NCI-H510A (cell line): ENCODE measurements around the gene STK32C.

Source experiments
- DNase-seq: peaks from one replicate; lab custom pipeline; 2025; lab: John Stamatoyannopoulos, UW

Gene STK32C

DNA sequence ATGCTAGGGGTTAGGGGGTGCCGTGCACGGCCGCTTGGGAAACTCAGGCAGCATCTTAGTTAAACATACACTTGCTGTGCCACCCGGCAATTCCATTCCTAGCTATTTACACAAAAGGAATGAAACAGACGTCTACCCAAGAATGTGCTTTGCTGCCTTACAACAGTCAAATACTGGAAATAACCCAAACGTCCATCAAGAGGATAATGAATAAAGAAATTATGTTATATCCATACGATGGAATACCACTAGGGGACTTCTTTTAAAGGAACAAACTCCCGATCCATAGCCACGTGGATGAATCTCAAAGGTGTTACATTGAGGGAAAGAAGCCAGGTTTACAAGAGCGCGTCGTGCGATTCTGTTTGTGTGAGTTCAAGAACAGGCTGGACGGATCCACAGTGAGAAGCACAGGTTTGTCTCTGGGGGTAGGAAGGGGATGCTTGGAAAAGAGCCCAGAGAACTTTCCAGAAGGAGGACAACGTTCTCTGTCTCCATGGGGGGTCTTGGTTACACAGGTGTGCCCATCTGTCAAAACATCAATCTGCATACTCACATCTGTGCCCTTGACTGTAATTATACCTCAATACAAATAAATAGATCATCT lies 41.8 kb downstream of the STK32C start:
- DNase-seq: no peak

DNA sequence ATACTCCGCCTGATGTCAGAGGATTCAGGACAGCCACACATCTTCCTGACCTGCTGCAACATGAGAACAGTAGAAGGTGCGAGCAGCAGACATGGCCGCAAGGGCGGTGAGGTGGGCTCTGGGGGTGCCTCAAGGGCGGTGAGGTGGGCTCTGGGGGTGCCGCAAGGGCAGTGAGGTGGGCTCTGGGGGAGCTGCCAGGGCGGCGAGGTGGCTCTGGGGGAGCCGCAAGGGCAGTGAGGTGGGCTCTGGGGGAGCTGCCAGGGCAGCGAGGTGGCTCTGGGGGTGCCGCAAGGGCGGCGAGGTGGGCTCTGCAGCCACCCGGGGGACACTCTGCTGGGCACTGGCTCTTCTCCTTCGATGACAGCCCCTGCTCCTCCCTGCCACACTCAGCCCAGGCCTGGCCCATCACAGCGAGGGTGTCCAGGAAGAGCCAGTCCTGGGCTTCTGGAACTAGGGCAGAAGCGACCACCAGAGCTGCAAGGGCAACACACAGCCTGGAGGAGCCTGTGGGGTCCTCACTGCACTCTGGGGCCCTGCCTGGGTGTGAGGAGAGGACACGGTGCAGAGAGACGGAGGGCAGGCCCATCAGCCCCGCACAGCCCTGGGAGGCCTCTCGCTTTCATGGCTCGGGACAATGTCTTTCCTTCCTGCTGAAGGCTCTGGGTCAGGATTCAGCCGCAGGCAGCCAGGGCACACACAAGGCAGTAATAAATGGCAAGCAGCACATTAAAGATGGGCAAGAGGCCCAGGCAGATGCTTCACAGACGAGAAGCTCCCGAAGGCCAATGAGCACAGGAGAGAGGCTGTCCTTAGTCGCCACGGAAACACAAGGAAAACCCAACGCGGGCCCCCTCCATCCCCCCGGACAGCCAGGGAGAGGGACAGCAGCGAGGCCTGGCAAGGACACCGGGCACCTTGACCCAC lies 42.5 kb downstream of the STK32C start:
- DNase-seq: no peak

DNA sequence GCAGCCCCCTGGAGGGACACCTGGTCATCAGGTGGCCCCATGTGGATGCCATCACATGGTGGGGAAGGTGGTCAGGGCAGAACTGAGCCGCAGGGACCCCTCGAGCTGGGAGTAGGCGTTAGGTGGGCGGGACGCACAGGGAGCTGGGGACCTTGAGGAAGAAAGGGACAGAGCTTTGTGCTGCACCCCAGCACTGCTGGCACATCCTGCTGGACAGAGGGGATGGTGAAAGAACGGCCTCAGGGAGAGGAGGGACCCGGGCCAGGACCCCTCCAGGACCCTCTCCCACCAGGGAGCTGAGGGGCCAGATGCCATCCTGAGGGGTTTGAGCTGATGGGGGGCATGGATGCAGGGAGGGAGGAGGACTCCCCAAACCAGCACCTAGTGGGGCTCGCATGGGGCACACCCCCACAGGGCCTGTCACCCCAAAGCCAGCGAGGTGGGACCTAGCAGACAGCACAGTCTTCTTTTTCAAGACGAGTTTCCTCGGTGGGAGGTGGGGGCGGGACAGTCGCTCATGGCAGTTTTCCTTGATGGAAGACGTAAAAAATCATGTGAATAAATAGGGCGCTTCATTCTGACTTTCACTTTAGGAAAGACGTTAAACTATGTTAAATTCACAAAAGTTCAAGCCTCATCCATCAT lies 43.3 kb downstream of the STK32C start:
- DNase-seq: no peak

DNA sequence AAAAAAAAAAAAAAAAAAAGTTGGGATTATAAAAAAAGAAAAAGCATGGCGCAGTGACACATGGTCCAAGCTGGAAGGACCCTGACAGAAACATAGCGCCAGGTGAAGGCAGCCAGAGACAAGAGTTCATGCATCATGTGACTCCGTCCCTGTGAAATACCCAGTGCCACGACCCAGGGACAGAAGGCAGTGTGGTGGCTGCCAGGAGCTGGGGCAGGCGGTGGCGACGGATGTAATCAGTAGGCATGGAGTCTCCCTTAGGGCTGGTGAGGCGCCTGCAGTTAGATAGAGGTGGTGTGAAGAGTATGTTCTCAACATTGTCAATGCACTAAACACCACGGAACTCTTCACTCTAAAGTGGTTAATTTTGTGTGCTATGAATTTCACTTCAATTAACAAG lies 43.9 kb downstream of the STK32C start:
- DNase-seq: no peak

DNA sequence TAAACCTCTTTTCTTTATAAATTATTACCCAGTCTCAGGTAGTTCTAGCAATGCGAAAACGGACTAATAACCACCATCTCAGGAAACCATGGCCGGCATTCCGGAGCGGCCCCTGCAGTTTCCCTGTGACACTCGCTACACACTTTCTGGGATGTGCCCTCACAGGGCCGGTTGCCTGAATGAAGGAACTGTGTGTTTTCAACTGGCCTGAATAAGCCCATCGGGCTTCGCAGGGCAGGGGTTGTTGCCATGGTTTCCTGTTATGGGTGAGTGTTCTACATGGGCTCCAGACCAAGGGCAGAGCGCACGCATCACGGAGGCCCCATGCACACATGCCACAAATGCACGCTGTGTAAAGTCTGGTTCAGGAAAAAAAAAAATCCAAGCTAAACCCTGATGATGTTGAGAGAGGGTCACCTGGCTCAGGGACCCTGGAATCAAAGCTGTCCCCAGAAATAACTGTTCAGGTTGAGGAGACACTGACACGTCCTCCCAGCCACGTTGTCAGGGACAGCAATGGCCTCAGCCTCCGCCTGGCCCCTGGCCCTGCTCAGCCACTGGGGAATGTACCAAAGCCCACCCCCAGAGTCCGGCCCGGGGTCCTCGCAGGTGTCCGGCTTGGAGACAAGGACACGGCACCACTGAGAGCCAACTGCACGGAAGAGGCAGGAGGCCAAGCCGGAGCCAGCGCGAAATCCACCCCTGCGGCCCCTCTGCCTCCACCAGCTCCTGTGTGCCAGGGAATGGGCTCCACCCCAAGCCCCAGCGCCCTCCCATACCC lies 47.9 kb downstream of the STK32C start:
- DNase-seq: no peak

DNA sequence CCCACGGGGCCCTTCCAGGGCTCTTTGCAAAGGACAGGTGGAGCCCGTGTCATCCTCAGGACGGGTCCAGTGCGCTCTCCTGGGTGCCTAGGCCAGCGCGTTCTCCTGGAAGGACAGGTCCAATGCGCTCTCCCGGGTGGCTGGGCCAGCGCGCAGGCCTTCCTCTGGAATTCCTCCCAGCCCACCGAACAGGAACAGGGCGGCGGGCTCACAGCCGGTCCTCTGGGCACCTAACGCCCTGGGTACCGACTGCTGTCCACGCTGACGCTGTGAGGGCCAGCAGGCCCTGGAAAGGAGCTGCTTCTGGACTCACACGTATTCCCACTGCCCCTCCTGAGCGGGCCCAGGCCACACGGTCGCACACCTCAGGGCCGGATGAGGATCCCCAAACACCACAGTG lies 49.3 kb downstream of the STK32C start:
- DNase-seq: no peak

DNA sequence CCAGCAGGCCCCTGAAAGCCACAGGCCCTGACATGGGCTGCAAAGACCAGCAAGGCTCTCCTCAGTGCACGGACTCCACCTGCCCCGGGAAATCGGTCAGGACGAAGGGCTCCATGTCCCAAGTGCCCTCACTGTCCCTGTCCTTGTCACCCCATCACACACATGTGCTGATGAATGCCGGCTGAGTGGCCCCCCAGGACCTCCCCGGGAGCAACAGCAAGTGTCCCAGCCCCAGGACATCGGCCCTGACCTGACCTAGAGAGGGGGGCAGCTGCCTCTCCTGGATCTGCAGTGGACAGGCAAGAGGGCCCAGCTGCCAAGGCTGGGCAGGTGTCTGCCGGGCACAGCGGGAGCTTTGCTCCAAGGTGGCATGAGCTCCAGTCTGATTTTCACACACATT lies 49.8 kb downstream of the STK32C start:
- DNase-seq: no peak

DNA sequence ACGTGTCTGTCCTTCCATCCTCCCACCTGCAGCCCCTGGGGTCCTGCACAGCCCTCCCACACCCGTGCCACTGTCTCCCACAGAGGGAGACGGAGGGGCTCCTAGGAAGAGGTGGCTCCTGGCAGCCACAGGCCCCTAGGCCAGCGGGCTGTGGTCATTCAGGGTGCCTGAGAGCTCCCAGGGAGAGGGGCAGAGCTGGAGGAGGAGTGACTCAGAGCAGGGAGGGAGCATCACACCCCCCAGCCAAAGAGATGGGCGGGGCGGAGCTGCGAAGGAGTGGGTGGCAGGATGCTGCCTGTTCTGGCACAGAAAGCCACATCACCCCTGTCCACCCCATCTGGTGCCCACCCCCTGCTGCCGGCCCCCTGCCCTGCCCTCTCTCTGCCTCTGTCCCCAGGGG lies 50.5 kb downstream of the STK32C start:
- DNase-seq: no peak

DNA sequence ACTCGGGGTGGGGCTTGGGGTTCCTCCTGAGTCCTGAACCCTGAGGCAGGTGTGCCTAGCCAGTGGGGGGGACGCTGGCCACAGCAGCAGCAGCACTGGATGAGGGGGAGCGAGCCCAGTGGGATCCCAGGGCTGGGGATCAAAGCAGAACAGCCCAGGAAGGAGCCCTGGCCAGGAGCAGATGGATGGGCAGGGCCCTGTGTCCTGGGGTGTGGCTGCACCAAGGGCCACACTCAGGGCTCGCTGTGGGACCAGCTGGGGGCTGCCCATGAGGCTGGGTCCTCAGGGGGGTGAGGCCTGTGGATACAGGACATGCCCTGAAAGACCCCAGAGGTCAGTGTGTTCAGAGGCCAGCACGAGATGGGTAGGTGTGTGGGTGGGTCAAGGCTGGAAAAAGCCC lies 50.9 kb downstream of the STK32C start:
- no peak for DNase-seq

DNA sequence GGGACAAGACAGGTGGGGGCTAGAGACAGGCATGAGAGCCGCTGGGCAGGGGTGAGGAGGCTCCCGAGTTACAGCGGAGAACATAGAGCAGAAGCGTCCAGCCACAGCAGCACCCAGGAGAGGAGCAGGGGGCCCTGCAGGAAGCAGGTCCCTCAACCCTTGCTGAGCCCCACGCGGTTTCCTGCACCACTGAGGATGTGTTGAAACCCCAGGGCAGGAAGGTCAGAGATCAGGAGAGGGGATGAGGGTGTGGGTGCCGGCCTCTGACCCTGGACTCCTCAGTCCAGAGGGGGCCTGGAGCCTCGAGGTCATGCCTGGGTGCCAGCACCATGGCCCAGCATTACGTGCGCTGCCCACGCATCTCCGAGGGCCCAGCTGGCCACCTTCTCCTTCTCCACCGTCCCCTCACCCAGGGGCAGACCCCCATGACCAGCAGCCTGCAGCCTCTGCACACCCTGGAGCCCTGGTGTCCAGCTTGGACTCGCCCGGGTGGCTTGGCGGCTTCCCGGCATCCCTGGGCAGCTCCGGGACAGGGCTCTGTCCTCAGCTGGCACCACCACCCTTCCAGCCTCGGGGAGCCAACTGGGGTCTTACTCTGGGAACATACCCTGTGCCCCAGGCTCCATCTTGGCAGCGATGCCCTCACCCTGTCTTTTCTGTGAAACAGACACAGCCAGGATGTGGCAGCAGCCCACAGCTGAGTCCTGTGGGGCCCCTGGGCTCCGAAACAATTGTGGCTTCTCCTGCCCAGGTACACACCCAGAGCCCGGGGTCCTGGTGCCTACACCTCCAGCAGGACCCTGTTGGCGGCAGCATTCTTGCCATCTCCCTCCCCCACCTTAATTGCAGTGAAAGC lies 52.0 kb downstream of the STK32C start:
- DNase-seq: no peak

DNA sequence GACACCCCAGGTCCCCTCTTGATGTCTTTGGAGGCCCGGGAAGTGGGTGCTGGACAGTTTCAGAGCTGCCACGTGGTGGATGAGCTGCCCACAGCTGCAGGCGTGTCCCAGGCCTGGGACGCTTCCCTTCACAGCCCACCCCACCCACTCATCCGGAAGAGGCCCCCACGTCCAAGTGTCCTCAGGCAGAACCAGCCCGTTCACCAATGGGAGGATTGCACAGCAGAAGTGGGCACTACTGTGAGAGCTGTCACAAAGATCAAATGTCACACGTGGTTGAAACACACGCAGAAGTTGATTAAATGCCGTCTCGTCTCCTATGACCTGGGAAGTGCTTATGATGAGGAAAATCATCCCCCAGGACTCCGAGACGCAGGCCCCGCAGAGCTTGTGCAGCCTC lies 52.9 kb downstream of the STK32C start:
- DNase-seq: no peak

DNA sequence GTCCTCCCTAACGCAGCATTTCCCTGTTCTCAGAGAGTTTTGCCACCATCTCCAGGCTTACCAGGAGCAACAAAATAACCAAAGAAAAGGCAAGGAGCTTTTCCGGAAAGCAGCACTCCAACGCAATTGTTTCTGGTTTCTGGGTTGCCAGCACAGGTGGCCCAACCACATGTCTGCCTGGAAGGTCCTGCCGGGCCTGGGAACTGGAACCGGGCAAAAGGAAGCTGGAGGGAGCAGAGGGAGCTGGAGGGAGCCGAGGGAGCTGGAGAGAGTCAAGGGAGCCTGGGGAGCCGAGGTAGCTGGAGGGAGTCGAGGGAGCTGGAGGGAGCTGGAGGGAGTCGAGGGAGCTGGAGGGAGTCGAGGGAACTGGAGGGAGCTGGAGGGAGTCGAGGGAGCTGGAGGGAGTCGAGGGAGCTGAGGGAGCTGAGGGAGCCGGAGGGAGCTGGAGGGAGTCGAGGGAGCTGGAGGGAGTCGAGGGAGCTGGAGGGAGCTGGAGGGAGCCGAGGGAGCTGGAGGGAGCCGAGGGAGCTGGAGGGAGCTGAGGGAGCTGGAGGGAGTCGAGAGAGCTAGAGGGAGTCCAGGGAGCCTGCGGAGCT lies 54.6 kb downstream of the STK32C start:
- DNase-seq: no peak

DNA sequence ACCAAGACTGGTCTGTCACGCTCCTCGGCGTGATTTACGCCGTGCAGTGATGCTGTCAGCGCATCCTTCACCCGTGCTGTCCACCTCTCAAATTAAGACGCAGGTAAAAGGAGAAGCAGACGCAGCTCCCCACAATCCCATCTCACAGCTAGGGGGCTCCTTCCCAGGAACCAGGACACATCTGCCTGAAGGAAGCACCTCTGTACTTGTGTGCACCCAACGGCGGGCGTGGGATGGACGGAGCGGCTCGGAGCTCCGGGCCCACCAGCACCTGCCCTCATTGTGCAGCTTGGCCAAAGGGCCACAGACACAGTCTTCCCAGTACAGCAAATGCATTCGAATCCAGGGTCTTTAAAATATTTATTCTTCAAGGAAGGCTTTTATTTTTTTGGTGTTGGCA lies 55.3 kb downstream of the STK32C start:
- no peak for DNase-seq

DNA sequence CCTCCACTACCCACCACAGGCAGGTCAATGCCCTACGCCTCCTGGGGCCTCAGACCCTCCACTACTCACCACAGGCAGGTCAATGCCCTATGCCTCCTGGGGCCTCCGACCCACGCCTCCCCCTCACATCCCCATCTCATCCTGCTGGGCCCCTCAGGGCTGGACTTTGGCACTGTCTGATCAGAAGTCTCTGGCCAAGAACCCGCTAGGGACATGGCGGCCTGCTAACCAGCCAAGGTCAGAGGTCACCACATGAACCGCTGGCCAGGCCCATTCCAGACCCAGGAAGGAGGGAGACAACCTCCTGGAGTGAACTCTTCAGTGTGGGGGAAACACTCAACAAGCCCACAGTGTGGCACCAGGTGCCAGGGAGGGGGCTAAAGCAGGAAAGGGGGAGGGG lies 55.8 kb downstream of the STK32C start:
- no peak for DNase-seq

DNA sequence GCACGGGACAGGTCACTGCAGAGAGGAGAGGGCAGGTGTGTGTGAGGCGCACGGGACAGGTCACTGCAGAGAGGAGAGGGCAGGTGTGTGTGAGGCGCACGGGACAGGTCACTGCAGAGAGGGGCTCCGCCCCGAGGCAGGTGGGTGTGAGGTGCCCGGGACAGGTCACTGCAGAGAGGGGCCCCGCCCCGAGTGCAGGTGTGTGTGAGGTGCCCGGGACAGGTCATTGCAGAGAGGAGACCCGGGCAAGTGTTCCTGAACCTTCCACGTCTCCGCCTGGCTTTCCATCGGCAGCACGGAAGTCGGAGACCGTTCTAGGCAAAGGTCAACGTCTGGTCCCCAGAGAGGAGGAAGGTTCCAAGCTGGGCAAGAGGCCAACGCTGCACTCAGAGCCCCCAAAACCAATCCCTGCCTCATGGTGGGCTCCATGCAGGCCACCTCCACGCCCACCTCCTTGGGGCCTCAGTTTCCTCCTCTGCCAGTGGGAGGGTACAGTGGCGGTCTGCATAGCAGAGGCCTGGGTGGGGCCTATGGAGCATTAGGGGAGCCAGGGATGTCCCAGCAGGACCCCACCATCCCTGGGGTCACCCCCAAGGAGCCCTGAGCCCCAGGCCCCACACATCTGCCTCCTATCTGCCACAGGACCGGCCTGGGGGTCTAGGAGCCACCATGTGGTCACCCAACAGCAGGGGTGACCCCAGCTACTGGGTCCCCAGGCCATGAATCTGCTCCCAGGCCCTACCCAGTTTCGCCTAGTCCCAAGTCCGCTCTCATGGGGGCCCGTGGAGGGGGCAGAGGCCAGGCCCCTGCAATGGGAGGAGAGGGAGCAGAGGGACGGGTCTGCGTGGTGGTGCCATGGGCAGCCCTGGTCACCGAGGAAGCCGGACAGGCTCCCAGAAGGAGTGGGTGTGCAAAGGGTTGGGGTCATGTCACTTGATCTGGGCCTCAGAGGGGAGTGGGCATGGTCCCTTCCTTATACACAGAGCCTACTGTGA lies 57.0 kb downstream of the STK32C start:
- no peak for DNase-seq

DNA sequence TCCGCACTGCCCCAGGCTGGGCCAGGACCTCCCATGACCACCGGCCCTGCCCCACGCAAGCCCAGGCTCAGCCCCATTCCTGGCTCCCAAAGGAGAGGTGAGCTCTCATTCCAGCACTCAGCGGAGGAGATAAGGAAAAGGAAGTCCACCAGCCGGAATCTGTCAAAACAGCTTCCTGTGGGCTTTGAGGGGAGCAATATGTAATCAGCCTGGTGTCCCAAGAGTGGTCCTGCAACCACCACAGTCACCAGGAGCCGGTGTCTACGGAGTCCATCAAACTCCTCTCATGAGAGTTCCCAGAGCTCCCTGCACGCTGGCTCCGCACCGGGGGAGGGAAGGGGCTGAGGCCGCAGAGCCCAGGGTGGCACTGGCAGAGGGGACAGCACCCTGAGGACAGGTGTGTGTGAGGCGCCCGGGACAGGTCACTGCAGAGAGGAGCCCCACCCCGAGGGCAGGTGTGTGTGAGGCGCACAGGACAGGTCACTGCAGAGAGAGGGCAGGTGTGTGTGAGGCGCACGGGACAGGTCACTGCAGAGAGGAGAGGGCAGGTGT lies 57.9 kb downstream of the STK32C start:
- DNase-seq: no peak

DNA sequence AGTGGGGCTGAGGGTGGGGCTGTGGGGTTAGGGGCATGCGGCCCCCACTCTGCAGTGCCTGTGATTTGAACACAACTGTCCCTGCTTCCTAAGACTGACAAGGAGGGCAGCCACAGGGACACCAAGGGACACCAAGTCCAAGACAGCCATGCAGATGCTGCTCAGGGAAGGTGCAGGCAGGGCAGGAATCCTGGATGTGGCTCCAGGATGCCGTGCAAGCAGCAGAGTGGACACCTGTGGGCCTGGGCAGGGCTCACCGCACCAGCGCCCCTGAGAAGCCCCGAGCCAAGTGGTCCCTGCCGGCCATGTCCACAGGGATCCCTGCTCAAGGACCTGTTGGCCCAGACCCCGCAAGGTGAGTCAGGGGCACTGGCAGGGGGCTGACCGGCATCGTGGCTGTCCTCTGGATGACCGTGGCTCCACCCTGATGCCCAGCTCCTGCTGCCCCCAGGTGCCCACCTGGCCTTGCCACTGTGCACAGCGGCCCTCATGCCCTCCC lies 58.5 kb downstream of the STK32C start:
- DNase-seq: no peak

DNA sequence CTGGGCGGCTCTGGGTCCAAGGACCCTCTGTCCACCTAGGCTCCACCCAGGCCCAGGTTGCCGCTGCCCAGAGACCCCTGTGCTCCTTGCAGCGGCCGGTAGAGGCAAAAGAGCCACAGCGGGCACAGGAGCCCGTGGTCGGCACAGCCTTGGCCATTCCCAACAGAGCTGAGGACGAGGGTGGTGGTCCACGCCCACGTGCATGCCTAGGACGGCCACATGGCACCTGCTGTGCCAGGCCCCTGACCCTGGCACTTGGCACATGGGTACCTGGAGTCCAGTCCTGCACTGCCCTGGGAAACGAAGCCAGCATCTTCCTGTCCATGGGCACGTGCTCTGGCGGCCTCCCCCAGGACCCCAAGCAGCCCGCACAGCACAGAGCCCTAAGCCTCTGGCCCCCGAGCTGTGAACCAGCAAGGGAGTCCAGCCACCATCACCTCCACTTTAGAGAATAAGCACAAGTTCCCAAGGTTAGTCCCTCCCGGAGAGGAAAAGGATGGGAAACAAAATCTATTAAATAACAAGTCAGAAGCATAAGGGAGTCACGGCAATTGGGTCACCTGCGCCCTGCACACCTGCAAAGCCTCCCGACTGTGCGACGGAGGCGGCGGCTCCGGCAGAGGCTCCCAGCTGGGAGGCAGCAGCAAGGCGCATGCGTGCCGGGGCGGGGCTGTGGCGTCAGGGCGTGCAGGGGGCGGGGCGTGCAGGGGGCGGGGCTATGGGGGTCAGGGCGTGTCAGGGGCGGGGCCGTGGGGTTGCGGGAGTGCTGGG lies 59.1 kb downstream of the STK32C start:
- no peak for DNase-seq
